K562 (cell line): ENCODE data around the gene KCNG4. TPM values are rescaled to one million over a fixed set of nuclear protein-coding genes. Genes with fewer than 3 reads are reported as not detected.

Experiments
- ATAC-seq: fragments of 200-7000 bp; cut with Tn5 transposase; 3 replicates; pipeline ENCODE4 v1.9.1; 2020; ENCODE audit warnings: moderate library complexity
- BruUV-seq: library from RNA; stranded (reverse); fragments of 400-500 nt; replicated peaks from 2 replicates; lab custom pipeline; 2021; lab: Mats Ljungman, UMichigan
- CTCF ChIA-PET: fragments of 300-600 bp; formaldehyde crosslinking; extraction: SDS; loops from one replicate; lab custom pipeline; 2021; ENCODE audit warnings: low intra/inter-chr PET ratio; lab: Yijun Ruan, JAX
- POLR2A ChIA-PET: fragments of 300-600, 350-650 bp; sonication (Branson Sonifier 250); formaldehyde crosslinking; extraction: SDS; loops from one replicate; lab custom pipeline; 2021; ENCODE audit warnings: antibody characterized with exemption, inconsistent platforms; lab: Yijun Ruan, JAX
- DNase-seq, 4 experiments: peaks; one replicate each; pipeline versions ENCODE4 v3.0.0 to v3.0.0-alpha.2; 2011 to 2018; ENCODE audit warnings: low spot score in 3 of 4, mixed read lengths in 3 of 4; ENCODE audit errors: extremely low read depth in 1 of 4
- FAIRE-seq: peaks from 2 replicates; lab custom pipeline; 2011; peaks lifted over from hg19 to GRCh38; lab: Jason Lieb, UNC
- H2AFZ ChIP-seq: 2 replicates; pipeline ENCODE4 v1.6.0; 2011; ENCODE audit warnings: low read depth, low read length, control low read depth, inconsistent platforms
- H3K27ac ChIP-seq: fragments of 200-600 bp; 3 replicates; pipeline ENCODE4 v1.8.0; 2011; ENCODE audit warnings: low read depth, mild to moderate bottlenecking, control low read depth, inconsistent platforms, low read length, moderate library complexity, mixed read lengths; ENCODE audit errors: extremely low read depth
- H3K27me3 ChIP-seq, 2 experiments: fragments of 300-600 bp in 1 of 2; 2 replicates in 1 of 2; 3 replicates in 1 of 2; pipeline versions ENCODE4 v1.6.0 to v1.8.0; 2011; ENCODE audit warnings: inconsistent platforms in 2 of 2, low read length in 2 of 2, mild to moderate bottlenecking in 1 of 2, mixed read lengths in 1 of 2, moderate library complexity in 1 of 2; ENCODE audit not compliant: control insufficient read depth in 2 of 2, insufficient read depth in 2 of 2
- H3K36me3 ChIP-seq: fragments of 300-600 bp; 3 replicates; pipeline ENCODE4 v1.8.0; 2011; ENCODE audit warnings: mild to moderate bottlenecking, low read length, inconsistent platforms; ENCODE audit not compliant: control insufficient read depth, insufficient read depth
- H3K4me1 ChIP-seq, 2 experiments: fragments of 200-600 bp in 1 of 2; replicated peaks in 1 of 2; 2 replicates in 1 of 2; 3 replicates in 1 of 2; pipeline versions ENCODE4 v1.5.1 to v1.8.0; 2011; ENCODE audit warnings: inconsistent platforms in 2 of 2, low read length in 2 of 2, mild to moderate bottlenecking in 1 of 2, mixed read lengths in 1 of 2, moderate library complexity in 1 of 2; ENCODE audit not compliant: control insufficient read depth in 2 of 2, insufficient read depth in 2 of 2
- H3K4me2 ChIP-seq: 2 replicates; pipeline ENCODE4 v1.6.1; 2011; ENCODE audit warnings: low read length, control low read depth, inconsistent platforms, mixed read lengths; ENCODE audit not compliant: insufficient read depth
- H3K4me3 ChIP-seq: fragments of 200-600 bp; sonication (generic), shearing (Covaris generic); 2 replicates; pipeline ENCODE4 v1.5.1; 2016; ENCODE audit warnings: control low read depth, inconsistent platforms
- H3K79me2 ChIP-seq: fragments of 200-600 bp; 3 replicates; pipeline ENCODE4 v1.8.0; 2011; ENCODE audit warnings: low read length, inconsistent platforms; ENCODE audit not compliant: control insufficient read depth, insufficient read depth
- H3K9ac ChIP-seq, 2 experiments: 2 replicates each; pipeline versions ENCODE4 v1.6.0 to v1.6.1; 2011; ENCODE audit warnings: low read depth in 2 of 2, low read length in 2 of 2, control low read depth in 1 of 2, inconsistent platforms in 1 of 2, mild to moderate bottlenecking in 1 of 2, mixed read lengths in 1 of 2; ENCODE audit not compliant: insufficient read depth in 1 of 2
- H3K9me1 ChIP-seq: one replicate; pipeline ENCODE4 v1.6.0; 2011; ENCODE audit warnings: inconsistent platforms, mild to moderate bottlenecking, low read length, moderate library complexity; ENCODE audit not compliant: control insufficient read depth, insufficient read depth
- H3K9me3 ChIP-seq: replicated peaks from 2 replicates; pipeline ENCODE4 v1.5.1; 2011; ENCODE audit warnings: low read depth, low read length, inconsistent platforms; ENCODE audit not compliant: control insufficient read depth, insufficient read depth
- H4K20me1 ChIP-seq: replicated peaks from 2 replicates; pipeline ENCODE4 v1.6.1; 2011; ENCODE audit warnings: low read length, inconsistent platforms, mixed read lengths; ENCODE audit not compliant: control insufficient read depth, insufficient read depth
- ASH1L ChIP-seq: fragments of 450-650 bp; IDR thresholded peaks from 2 replicates; pipeline ENCODE4 v1.6.1; 2018; ENCODE audit warnings: borderline replicate concordance, mild to moderate bottlenecking, low read depth; ENCODE audit not compliant: partially characterized antibody
- BCOR ChIP-seq: fragments of 450-650 bp; IDR thresholded peaks from 2 replicates; pipeline ENCODE4 v1.6.1; 2016
- PRPF4 ChIP-seq: fragments of 200-400 bp; formaldehyde crosslinking; IDR thresholded peaks from one replicate; pipeline ENCODE4 v1.6.1; 2017; ENCODE audit warnings: low read length, low read depth, mild to moderate bottlenecking; ENCODE audit not compliant: insufficient read depth, poor library complexity, severe bottlenecking
- PTBP1 ChIP-seq: fragments of 200-400 bp; formaldehyde crosslinking; IDR thresholded peaks from 2 replicates; pipeline ENCODE4 v1.6.1; 2017; ENCODE audit warnings: low read depth, low read length
- TEAD1 ChIP-seq, 2 experiments: fragments of 450-650 bp in 1 of 2; sonication (generic) in 1 of 2; formaldehyde crosslinking; IDR thresholded peaks; 2 replicates each; pipeline versions ENCODE4 v1.4.0 to v1.8.0; 2020 to 2022; ENCODE audit warnings: mild to moderate bottlenecking in 2 of 2, missing genetic modification reagents in 1 of 2
- ZNF197 ChIP-seq: fragments of 200-800 bp; sonication (Bioruptor generic); IDR thresholded peaks from 2 replicates; pipeline ENCODE4 v1.6.1; 2016; ENCODE audit warnings: low read depth, missing genetic modification characterization, missing compliant biosample characterization
- ZNF512 ChIP-seq: IDR thresholded peaks from 2 replicates; pipeline ENCODE4 v1.6.1; 2016; ENCODE audit warnings: missing genetic modification characterization, missing compliant biosample characterization
- WGBS: fragments of 100-300 bp; shearing (Covaris generic); methylation state at CpG from one replicate; pipeline ENCODE4 v1.1.6; 2016; ENCODE audit warnings: low coverage, mixed read lengths; ENCODE audit not compliant: insufficient coverage; ENCODE audit errors: missing lambda C conversion rate; 5-methylcytosine and 5-hydroxymethylcytosine counted together
- in situ Hi-C: fragments of 300-500 bp; cut with MboI; formaldehyde crosslinking; loops from 4 replicates; pipeline ENCODE4 v1.15.0; 2018; ENCODE audit warnings: inconsistent platforms, mixed read lengths
- intact Hi-C: fragments of 100-400 bp; cut with micrococcal nuclease; formaldehyde crosslinking; loops from 2 replicates; pipeline ENCODE4 v1.14.2; 2022
- polyA plus RNA-seq, 8 experiments: library from polyadenylated mRNA; depleted of rRNA in 4 of 8; stranded (reverse) in 5 of 8; unstranded in 3 of 8; fragments of >200 nt; fragmentation: Nextera tagmentation in 2 of 8; fragmentation: Illumina TruSeq in 1 of 8; extraction: Ambion mirVana in 2 of 8; extraction: Trizol in 1 of 8; gene quantifications; 2 replicates each; pipeline versions ENCODE4 v1.2.1 to v1.2.3, GENCODE V29; 2011 to 2014; ENCODE audit warnings: inconsistent platforms in 1 of 8, missing spikeins in 1 of 8
- total RNA-seq, 7 experiments: library from RNA; depleted of rRNA in 6 of 7; stranded (reverse); fragments of >200 nt in 6 of 7; fragmentation: Illumina TruSeq in 2 of 7; extraction: Trizol in 2 of 7; gene quantifications; 2 replicates each; pipeline versions ENCODE4 v1.2.1 to v1.2.3, GENCODE V29; 2011 to 2021; ENCODE audit warnings: low replicate concordance in 1 of 7
- TF ChIP-seq, protein P1 (sequence below), 2 experiments: fragments of 450-650 bp in 1 of 2; sonication (generic) in 1 of 2; formaldehyde crosslinking in 1 of 2; IDR thresholded peaks in 1 of 2; conservative IDR thresholded peaks in 1 of 2; 2 replicates each; pipeline versions ENCODE4 v1.6.1 to v1.8.1; 2016 to 2023; ENCODE audit warnings: mild to moderate bottlenecking in 2 of 2, moderate library complexity in 2 of 2, inconsistent platforms in 1 of 2, missing genetic modification reagents in 1 of 2
- TF ChIP-seq, protein P2 (sequence below): fragments of 200-800 bp; sonication (Bioruptor generic); IDR thresholded peaks from 2 replicates; pipeline ENCODE4 v1.6.1; 2016; ENCODE audit warnings: missing genetic modification characterization, missing compliant biosample characterization

The KCNG4 gene
- total and polyA plus RNA-seq, 9 of the 15 experiments (the other 6 are each of a cell fraction or from before 2014, with no cell fraction given), result not detected

DNA sequence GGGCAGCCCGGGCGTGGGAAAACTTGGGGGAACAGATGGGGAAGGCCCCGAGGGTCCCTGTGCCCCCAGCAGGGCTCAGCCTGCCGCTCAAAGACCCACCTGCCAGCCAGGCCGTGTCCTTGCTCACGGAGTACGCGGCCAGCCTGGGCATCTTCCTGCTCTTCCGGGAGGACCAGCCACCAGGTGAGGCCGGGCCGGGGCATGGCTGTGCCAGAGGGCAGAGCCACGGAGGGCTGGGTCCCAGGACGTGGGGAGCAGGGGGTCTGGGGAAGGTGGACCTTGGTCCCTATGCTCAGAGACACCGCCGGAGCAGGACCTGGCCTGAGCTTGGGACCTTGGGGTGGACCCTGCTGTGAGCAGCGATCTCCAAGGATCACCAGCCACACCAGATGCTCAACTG, 48.3 kb downstream of the KCNG4 start (continued):
- TF ChIP-seq ASH1L (no peak), PTBP1 (no peak)

GRCh38 chr16:84190731-84191388, 49.0 kb downstream of the KCNG4 start, which contains the start of gene ADAD2:
Gene ADAD2 (plus strand): TSS chr16:84191157. CDS start chr16:84191231, 74 bp downstream.
- in situ Hi-C loops (no loop called here), intact Hi-C loops (no loop called here)
- no peak within 1 kb of the TSS for H3K9ac ChIP-seq
- H3K9me1 ChIP-seq, result no peaks in the 10 kb centered on the region
- ATAC-seq, result peak; percentile 66
- peaks cover 29 to 45% of the 10 kb centered on the region in 2 experiments; a peak in 4 of 5 replicates for H3K27me3 ChIP-seq
- CTCF ChIA-PET, result no interaction called here
- FAIRE-seq, result no peak
- peaks cover 4 to 36% of the 10 kb centered on the region in 2 experiments; a peak in 4 of 5 replicates for H3K4me1 ChIP-seq
- no peak within 1 kb of the TSS for H3K4me2 ChIP-seq
- H3K79me2 ChIP-seq, result peaks cover 10% of the 10 kb centered on the region
- POLR2A ChIA-PET, result interaction anchor here (0.7 kb wide), 1 partner anchor 9 kb away, joined by 3 read pairs; no protein-coding TSS in a partner anchor
- no peak within 1 kb of the TSS for H3K27ac ChIP-seq
- peak; percentile 51 to 87 (median 84) for DNase-seq
- no peak within 1 kb of the TSS for H3K4me3 ChIP-seq
- H3K9me3 ChIP-seq, result no peaks in the 10 kb centered on the region
- no TSS peak for BruUV-seq
- H3K36me3 ChIP-seq, result no peaks in the 10 kb centered on the region
- H4K20me1 ChIP-seq, result no peaks in the 10 kb centered on the region
- WGBS, result 63% methylated on average over 37 of the region's 47 CpGs
- H2AFZ ChIP-seq, result 0 out of 2 replicates have a peak within 1 kb of the TSS, but pooled peaks have one; percentile 21
- TF ChIP-seq PRPF4 (no peak), ZNF197 (CRISPR knock-in tag) (no peak), BCOR (no peak), TEAD1 (CRISPR knock-in tag; IDR thresholded peaks at IDR 0.05) (0 out of 4 replicates have a peak, but pooled peaks of 1 of the 2 experiments have one; percentile 16), ZNF512 (tag) (no peak)
- TF ChIP-seq, protein P1, sequence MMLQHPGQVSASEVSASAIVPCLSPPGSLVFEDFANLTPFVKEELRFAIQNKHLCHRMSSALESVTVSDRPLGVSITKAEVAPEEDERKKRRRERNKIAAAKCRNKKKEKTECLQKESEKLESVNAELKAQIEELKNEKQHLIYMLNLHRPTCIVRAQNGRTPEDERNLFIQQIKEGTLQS (IDR thresholded peaks at IDR 0.05), result peak; percentile 21; the same call in 1 of the 2 replicates
- TF ChIP-seq, protein P1 (CRISPR knock-in tag; conservative IDR thresholded peaks at IDR 0.05), result no peak
- TF ChIP-seq, protein P2, sequence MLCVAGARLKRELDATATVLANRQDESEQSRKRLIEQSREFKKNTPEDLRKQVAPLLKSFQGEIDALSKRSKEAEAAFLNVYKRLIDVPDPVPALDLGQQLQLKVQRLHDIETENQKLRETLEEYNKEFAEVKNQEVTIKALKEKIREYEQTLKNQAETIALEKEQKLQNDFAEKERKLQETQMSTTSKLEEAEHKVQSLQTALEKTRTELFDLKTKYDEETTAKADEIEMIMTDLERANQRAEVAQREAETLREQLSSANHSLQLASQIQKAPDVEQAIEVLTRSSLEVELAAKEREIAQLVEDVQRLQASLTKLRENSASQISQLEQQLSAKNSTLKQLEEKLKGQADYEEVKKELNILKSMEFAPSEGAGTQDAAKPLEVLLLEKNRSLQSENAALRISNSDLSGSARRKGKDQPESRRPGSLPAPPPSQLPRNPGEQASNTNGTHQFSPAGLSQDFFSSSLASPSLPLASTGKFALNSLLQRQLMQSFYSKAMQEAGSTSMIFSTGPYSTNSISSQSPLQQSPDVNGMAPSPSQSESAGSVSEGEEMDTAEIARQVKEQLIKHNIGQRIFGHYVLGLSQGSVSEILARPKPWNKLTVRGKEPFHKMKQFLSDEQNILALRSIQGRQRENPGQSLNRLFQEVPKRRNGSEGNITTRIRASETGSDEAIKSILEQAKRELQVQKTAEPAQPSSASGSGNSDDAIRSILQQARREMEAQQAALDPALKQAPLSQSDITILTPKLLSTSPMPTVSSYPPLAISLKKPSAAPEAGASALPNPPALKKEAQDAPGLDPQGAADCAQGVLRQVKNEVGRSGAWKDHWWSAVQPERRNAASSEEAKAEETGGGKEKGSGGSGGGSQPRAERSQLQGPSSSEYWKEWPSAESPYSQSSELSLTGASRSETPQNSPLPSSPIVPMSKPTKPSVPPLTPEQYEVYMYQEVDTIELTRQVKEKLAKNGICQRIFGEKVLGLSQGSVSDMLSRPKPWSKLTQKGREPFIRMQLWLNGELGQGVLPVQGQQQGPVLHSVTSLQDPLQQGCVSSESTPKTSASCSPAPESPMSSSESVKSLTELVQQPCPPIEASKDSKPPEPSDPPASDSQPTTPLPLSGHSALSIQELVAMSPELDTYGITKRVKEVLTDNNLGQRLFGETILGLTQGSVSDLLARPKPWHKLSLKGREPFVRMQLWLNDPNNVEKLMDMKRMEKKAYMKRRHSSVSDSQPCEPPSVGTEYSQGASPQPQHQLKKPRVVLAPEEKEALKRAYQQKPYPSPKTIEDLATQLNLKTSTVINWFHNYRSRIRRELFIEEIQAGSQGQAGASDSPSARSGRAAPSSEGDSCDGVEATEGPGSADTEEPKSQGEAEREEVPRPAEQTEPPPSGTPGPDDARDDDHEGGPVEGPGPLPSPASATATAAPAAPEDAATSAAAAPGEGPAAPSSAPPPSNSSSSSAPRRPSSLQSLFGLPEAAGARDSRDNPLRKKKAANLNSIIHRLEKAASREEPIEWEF (CRISPR knock-in tag), result no peak
